GM23248 (cell line): ENCODE results near the gene C10orf71.

Source experiments
- EZH2 ChIP-seq: fragments of 200-600 bp; sonication (generic); IDR thresholded peaks from 2 replicates; pipeline ENCODE4 v1.6.1; 2018; ENCODE audit warnings: antibody characterized with exemption, mild to moderate bottlenecking; ENCODE audit not compliant: insufficient read depth, poor library complexity, severe bottlenecking
- EZH2phosphoT487 ChIP-seq: fragments of 200-600 bp; sonication (generic); IDR thresholded peaks from 2 replicates; pipeline ENCODE4 v1.6.1; 2018; ENCODE audit warnings: antibody characterized with exemption, moderate library complexity, mild to moderate bottlenecking, low read depth; ENCODE audit not compliant: insufficient read depth

DNA sequence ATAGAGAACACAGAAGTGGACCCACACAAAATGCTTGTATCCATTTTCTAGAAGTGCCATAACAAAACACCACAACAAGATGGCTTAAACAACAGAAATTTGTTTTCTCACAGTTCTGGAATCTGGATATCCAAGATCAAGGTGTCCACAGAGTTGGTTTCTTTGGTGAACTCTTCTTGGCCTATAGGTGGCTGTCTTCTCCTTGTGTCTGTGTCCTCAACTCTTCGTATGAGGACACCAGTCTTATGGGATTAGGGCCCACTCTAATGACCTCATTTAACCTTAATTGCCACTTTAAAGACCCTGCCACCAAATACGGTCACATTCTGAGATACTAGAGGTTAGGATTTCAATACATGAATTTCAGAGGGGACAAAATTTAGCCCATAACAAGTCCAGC lies 30.8 kb upstream of the C10orf71 start:
- TF ChIP-seq EZH2phosphoT487 (no peak), EZH2 (no peak)
